ENCODE data around the gene ZC3H6.

The ZC3H6 gene, protein sequence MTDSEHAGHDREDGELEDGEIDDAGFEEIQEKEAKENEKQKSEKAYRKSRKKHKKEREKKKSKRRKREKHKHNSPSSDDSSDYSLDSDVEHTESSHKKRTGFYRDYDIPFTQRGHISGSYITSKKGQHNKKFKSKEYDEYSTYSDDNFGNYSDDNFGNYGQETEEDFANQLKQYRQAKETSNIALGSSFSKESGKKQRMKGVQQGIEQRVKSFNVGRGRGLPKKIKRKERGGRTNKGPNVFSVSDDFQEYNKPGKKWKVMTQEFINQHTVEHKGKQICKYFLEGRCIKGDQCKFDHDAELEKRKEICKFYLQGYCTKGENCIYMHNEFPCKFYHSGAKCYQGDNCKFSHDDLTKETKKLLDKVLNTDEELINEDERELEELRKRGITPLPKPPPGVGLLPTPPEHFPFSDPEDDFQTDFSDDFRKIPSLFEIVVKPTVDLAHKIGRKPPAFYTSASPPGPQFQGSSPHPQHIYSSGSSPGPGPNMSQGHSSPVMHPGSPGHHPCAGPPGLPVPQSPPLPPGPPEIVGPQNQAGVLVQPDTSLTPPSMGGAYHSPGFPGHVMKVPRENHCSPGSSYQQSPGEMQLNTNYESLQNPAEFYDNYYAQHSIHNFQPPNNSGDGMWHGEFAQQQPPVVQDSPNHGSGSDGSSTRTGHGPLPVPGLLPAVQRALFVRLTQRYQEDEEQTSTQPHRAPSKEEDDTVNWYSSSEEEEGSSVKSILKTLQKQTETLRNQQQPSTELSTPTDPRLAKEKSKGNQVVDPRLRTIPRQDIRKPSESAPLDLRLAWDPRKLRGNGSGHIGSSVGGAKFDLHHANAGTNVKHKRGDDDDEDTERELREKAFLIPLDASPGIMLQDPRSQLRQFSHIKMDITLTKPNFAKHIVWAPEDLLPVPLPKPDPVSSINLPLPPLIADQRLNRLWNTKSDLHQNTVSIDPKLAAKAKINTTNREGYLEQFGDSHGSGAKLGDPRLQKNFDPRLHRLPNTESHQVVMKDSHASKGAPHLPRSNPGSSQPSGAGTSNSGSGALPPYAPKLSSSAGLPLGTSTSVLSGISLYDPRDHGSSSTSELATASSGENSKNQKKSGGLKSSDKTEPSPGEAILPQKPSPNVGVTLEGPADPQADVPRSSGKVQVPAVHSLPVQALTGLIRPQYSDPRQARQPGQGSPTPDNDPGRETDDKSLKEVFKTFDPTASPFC

DNA sequence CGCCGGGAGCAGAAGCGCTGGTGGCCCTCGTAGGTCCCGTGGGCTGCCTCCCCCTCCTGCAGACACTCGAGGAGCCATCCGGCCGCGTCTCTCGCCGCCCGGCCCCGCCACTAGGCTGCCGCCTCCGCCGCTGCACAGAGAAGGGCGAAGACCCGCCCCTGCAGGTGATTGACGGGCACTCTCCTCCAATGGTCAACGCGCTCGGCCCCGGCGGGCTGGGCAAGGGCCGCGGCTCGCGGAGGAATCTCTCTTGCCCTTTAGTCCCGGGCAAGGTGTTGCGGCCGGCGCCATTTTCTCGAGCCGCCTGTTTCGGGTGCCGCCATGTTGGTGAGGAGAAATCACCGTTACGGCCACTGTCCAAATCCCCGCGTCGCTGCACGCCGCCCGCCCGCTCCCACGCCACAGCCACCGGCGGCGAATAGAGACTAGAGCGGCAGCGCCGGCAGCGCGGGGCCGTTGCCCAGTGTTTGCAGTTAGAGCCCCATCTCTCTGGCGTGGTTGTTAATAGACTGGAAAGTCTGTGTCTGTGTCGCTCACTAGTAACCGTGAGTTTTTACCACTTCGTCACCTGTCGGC, at the start of gene ZC3H6:
ZC3H6 (plus strand) TSS at position 287 of the 576 bp plus-strand sequence. CDS start 398 bp downstream, outside the sequence.
- peak; percentile 99 for DNase-seq (ENCODE audit: low read depth)

DNA sequence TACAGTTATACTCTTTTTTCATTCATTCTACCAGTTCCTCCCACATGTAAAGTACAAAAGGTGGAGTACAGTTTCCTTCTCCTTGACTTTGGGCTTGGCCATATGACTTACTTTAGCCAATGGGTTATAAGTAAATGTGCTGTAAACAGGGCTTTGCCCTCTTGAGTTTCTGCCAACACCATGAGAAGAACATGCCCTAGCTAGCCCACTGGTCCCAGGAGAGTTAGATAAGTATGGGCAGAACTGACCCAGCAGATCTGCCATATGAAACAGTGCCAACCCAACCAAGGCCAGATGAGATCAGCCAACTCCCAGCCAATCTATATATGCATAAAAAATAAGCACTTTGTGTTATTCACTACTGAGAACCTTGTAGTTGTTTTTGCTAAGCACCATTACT, 46.0 kb upstream of the ZC3H6 start:
- DNase-seq (ENCODE audit: low read depth), result no peak

DNA sequence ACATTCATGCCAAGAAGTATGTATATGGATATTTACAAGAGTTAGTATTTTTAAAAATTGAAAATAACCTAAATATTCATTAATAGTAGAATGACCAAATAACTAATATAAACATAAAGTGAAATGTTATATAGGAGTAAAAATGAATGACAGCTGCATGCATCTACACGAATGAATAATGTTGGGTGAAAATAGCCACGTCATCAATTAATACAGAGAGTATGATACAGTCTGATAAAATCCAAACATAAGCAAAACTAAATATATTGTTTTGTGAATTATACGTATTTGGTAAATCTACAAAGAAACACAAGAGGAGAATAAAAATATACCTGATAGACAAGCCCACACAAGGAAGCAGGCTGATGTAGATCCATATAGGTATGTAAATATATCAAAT, 45.0 kb upstream of the ZC3H6 start:
- DNase-seq (ENCODE audit: low read depth), result no peak

DNA sequence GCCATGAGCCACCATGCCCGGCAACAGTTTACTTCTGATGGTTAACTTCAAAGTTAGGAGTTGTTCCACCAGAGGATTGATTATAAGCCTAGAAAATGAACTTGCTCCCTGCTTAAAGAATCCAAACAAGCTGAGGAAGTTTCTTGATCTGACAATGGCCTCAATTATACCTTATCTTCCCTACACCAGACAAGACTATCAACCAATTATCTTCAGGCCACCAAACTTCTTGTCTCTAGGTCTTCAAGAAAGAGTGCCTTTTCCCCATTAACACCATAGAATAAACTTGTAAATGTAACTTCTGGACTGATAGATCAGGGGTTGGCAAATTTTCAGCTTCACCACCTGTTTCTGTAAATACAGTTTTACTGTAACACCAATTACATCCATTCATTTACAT, 35.5 kb upstream of the ZC3H6 start:
- DNase-seq (ENCODE audit: low read depth), result no peak

DNA sequence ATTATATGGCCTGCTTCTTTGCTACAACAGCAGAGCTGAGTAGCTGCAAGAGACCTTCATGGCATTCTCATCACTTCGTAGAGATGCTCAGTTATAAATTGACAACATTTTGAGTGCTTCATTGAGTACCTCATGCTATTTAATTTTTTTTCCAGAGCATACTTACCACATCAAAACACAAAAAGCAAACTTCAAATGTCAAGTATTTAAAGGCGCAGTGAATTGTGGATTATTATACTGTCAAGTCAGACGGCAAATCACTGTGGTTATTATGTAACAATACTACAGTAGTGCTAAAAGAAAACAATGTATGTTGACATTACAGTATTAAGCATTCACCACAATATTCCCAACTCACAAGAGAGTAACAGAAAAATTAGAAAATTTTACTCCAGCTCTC, 33.0 kb upstream of the ZC3H6 start:
- DNase-seq (ENCODE audit: low read depth), result no peak

DNA sequence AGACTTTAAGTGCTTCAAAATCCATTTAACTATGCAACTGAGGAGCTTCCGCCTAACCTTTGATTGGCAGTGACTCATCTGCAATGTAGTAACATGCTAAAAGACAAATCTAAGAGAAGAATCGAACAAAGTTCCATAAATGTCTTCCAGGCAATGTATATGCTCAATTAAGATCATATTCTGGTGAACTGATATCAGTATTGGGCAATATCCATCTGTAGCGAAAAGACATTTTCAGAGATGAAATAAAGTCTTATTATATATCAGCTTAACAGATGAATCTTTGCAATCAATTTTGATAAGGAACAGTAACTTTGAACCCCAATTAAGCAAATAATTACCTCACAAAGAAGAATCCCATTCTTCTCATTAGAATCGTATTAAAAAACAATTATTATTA, 32.2 kb upstream of the ZC3H6 start:
- DNase-seq (ENCODE audit: low read depth), result no peak

DNA sequence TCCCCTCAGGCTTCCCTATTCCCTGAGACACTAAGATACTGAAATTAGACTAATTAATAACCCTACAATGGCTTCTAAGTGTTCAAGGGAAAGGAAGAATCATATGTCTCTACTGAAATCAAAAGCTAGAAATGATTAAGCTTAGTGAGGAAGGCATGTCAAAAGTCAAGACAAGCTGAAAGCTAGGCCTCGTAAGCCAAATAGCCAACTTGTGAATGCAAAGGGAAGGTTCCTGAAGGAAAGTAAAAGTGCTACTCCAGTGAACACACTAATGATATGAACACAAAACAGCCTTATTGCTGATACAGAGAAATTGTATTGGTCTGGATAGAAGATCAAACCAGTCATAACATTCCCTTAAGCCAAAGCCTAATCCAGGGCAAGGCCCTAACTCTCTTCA, 30.5 kb upstream of the ZC3H6 start:
- DNase-seq (ENCODE audit: low read depth), result no peak

DNA sequence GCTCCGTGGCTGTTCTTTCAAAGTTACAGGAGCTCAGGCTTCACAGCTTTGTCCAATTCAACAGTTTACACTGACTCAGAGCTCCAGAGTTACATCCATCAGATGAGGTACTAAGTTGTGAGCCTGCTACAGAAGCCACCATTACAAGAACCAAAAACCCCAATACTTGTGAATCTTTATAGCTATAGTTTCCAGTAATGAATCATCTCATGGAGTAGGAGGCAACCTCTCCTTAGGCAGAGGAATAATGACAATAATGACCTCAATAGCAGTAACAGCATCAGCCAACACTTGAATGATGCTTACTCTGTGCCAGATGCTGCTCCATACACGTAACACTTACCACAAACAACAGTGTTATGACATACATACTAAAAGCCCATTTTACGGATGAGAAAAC, 24.1 kb upstream of the ZC3H6 start:
- DNase-seq (ENCODE audit: low read depth), result no peak

DNA sequence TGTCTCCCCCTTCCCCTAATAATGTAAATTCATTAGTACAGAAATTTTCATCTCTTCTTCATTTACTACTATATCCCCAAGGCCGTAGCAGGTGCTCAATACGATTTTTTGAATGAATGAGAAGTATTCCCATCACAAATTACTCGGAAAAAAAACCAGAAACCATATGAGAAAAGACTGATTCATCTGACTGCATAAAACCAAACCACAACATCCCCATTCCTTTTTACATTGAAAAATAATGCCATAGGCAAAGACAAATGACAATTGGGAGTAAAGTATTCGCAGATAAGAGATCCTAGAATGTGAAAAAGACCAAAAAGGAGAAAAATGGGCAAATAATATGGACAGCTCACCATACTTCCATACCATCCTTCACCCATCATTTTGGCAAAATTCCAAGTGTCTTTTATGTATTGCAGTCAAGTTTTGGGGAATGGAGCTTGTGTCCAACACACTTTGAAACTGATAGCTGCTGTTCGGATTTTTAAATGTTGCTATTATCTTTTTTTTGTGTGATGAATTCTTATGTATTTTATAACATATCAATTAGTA, 22.1 kb upstream of the ZC3H6 start:
- no peak for DNase-seq (ENCODE audit: low read depth)

DNA sequence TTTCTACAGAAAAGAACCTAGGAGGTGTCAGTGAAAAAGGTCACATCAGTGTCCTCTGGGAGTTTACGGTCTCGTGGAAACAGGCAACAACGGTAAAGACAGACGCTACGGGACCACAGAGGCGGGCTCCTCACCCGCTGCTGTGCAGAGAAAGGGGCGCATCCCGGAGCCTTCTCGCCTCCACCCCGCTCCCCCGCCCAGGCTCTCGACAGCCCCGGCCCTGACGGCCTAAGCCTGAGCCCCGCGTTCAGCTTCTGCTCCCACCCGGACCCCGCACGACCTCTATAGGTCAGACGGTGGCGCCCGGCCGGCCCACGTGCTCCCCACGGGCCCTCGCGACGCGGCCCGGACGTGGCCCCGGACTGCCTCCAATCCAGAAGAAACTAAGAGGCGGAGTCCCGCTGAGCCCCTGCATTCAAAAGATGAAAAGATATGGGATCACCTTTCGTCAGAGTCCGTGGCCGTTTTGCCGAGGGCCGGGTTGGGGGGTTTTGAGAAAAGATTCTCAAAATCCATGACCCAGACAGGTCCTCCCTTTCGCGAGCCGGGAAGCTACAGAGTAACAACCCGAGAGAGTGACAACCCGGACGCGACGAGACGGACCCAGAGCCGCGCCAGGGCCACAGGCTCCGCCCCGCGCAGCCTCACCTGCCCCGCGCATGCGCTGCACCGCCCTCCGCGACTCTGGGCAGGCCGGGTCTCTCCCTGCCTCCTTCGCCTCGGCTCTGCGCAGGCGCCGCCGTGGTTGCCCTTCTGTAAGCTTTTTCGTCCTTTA, 20.7 kb upstream of the ZC3H6 start, which contains the start of gene ZC3H8:
ZC3H8 (minus strand) TSS at position 577 of the 775 bp plus-strand sequence; CDS start at position 516, 61 bp downstream.
- peak; percentile 95 for DNase-seq (ENCODE audit: low read depth)

DNA sequence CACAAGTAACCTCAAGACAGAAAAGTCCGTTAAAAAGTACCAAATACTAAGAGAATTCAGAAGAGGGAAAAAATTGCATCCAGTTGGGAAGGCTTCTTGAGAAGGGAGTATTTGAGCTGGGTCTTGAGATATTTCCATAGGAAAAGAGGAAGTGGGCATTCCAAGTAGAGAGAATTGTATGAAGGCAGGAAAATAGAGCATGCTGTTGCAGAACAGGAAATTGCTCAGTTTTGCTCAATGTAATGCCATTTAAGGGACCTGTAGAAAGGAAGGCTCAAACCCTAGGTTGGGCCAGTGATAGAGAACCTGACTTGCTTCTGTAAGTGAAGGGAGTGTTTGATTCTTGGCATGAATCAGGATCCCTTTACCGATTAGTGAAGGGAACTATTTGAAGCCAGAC, 19.5 kb upstream of the ZC3H6 start:
- DNase-seq (ENCODE audit: low read depth), result no peak

DNA sequence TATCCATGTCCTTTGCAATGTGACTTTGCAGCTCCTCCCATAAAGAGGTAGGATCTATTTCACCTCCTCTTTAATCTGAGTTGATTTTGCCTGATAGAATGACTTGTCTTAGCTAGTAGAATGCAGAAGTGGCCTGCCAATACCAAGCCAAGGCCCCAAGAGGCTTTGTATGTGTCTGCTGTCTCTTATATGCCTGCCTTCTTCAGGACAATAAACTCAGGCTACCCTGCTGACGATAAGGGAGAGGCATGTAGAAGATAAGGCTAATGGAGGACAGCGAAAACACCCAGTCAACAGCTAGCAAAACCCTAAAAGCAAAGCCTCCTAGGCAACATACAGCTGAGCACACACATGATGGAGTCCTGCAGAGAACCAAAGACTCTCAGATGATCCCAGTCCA, 18.7 kb upstream of the ZC3H6 start:
- no peak for DNase-seq (ENCODE audit: low read depth)

DNA sequence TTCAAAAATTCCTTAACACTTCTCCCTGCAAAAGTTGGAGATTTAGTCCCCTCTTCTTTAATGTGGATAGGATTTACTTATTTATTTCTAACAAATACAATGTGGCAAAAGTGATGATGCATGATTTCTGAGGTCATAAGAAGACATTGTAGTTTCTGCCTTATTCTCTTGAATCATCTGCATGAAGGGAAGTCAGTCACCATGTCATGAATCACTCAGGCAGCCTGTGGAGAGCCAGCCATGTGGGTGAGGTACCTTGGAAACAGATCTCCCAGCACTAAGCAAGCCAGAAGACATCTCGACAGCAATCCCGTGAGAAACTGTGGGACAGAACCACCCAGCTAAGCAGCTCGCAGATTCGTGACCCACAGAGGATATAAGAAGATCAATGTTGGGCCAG, 17.8 kb upstream of the ZC3H6 start:
- no peak for DNase-seq (ENCODE audit: low read depth)

DNA sequence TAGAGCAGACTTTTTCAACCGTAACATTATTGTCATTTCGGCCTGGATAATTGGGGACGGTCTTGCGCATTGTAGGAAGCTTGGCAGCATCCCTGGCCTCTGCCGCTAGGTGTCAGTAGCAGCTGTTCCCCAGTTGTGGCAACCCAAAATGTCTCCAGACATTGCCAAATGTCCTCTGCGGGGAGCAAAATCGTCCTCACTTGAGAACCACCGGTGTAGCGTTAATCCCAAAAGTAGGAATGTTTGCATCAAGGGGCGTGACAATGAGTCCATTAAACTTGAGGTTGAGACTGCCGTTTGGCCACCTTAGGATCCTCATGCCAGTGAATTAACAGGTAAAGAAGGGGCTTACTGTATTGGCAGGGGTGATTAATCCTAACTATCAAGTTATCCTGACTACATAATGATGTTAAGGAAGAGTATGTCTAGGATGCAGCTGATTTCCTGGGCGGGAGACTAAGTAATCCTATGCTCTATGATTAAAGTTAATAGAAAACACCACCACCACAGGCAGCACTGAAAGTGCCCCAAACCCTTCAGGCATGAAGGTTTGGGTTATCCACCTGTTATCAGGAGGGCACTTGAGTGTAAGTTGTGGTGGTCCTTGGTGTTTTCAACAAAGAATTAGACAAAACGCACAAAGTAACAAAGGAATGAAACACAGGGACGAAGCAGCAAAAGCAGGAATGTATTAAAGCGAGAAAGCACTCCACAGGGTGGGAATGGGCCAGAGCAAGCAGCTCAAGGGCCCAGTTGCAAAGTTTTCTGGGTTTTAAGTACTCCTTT, 15.7 kb upstream of the ZC3H6 start:
- DNase-seq (ENCODE audit: low read depth), result peak; percentile 73

DNA sequence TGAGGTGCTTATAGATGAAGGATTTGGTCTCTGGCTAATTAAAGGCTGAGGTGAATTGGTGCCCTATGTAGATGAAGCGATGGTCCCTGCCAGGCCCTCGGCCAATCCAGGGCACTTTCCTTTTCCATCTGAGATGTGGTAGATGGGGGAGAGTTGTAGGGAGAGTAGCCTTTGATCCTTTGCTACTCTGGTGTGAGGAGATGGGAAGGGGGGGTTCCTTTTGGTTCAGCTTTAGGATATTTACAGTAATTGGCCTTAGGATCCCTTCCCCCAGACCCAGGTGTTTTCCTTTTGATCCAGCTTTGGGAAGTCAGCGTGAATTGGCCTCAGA, 15.1 kb upstream of the ZC3H6 start:
- no peak for DNase-seq (ENCODE audit: low read depth)

DNA sequence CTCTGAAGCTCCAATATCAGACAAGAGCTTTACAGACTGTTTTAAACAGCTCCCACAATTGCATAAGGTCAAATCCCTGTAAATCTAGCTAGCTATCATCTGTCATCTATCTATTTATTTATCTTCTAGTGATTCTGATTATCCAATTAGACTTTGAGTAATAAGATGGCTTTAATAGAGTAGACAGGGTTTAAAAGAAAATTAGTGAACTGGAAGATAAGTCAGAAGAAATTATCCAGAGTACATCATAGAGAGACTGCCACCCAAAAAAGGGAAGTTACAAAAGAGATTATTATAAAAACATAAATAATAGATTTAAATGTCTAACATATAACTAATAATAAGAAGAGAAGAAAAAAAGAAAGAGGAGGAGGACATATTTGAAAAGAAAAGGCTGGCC, 12.5 kb upstream of the ZC3H6 start:
- DNase-seq (ENCODE audit: low read depth), result no peak

DNA sequence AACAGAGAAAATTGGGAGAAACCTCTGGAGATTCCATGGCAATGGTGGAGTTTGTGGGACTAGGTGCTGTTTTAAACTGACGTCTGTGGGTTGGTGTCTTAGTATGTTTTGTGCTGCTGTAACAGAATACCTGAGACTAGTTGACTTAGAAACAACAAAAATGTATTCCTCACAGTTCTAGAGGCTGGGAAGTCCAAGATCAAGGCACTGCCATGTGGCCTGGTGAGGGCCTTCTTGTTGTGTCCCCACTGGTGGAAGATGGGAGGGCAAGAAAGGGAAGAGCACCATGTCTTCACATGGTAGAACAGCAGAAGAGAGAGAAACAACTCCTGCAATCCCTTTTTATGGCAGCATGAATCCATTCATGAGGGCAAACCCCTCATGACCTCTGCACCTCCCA, 6.8 kb upstream of the ZC3H6 start:
- DNase-seq (ENCODE audit: low read depth), result no peak

DNA sequence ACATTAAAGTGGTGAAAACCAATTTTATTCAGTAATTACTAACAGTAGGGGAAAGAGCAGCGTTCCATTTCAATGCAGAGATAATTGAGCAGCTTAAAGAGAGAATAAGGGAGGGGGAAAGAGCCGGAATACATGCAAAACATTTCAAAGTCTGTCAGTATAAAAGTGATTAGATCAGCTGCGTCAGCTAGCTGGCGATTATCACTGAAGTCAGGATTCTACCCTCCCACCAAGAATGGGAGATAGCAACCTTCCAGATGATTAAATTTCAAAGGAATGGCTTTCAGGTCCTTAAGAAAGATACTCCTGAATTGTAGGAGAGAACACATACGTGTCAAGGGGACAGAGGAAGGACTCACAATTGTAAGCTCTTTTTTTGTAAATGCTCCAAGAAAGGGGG, 2.7 kb upstream of the ZC3H6 start:
- DNase-seq (ENCODE audit: low read depth), result no peak

DNA sequence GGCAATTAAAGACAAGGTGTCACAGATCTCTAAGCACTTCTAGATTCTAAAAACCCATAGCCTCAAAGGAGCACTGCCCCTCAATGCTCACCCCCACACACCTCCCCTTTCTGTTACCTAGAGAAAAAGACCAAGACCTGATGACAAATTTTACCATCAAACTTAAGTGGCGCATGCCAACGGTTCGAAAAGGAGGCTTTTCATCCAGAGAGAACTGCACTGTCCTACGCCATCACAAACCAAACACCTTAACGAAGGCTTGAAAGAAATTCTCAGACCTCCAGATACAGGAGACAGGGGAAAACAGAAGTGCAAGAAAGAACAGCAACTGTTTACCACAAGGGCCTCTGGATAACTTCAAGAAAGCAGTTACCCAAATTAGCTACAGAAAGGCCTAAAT, 2.0 kb upstream of the ZC3H6 start:
- no peak for DNase-seq (ENCODE audit: low read depth)
